ENCODE data around the gene RPS16. TPM values are rescaled to one million over a fixed set of nuclear protein-coding genes. Genes with fewer than 3 reads are reported as not detected.
"Not testable (repeated sequence)": the region's sequence is repeated elsewhere in the genome, so short reads cannot be mapped to it uniquely, and the experiment has no call there.

The RPS16 gene
- total RNA-seq, result 668 TPM

DNA sequence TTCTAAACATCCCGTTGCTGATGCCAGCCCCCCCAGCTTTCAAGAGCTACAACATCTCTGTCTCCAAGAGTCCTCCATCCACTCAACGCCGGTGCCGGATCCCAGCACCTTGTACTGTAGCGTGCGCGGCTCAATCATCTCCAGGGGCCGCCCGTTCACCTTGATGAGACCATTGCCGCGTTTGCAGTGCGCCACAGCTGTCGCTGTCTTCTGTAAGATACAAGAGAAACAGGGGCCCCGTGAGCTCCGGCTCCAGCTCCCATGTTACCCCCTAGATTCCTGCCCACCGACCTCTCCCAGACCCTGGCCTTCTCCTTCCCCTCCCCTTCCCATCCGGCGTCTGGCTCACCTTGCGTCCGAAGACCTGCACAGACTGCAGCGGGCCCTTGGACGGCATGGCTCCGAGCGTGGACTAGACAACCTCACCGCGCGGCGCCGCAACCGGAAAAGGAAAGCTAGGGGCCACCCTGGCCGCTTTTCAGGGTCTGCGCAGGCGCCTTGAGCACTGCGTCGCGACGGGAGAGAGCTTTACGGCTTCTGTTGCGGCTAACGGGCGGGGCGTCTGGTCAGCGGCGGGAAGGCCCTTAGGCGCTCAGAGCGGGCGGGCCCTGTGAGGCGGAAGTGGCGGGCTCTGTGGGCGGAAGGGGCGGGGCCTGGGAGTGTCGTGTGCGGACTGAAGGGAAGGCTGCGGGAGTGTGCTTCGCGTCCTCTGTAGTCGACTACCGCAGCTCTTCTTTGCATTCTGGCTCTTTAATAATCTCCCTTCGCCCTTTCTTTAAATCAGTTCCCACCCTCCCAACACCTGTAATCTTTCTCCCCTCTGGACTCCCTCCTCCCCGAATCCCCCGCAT is at the start of gene RPS16:
RPS16 (minus strand) TSS at position 451 of the 851 bp plus-strand sequence; CDS start at position 397, 54 bp downstream.
- ATAC-seq, result peak; percentile 98
- DNase-seq (ENCODE audit: low spot score), result peak; percentile 99

DNA sequence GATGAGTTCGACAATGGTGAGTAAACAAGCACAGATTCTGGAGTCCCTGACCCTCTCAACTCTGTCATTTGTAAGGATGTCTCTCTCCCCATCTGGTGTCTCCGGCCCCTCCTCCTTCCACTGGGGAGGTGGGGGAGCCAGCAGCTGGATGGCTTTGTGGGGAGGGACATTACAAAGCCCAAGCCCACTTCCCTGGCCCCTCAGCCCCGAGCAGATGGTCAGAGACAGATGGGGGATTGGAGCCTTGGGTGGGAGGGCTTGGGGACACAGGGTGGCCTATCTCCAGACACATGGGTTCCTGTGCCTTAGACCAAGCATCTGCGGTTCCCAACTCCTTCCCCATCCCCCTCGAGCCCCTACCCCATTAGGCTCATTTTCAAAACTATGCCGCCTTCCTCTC is 47.4 kb upstream of the RPS16 start:
- ATAC-seq (no peak), DNase-seq (ENCODE audit: low spot score) (no peak)

DNA sequence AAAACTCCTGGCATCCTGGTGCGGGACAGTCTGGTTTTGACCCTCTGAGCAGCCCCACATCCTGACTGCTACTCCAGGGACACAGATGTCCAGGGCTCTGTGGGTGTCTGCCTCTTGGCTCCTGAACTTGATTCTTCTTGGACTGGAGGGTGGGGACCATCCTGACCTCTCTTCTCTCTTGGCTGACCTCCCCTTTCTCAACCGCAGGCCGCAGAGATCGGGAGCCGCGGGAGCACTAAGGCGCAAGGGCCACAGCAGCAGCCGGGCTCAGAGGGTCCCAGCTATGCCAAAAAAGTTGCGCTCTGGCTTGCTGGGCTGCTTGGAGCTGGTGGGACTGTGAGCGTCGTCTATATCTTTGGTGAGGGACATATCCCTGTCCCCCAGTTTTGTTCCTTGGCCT is 45.9 kb upstream of the RPS16 start:
- no peak for DNase-seq (ENCODE audit: low spot score)
- no peak for ATAC-seq

DNA sequence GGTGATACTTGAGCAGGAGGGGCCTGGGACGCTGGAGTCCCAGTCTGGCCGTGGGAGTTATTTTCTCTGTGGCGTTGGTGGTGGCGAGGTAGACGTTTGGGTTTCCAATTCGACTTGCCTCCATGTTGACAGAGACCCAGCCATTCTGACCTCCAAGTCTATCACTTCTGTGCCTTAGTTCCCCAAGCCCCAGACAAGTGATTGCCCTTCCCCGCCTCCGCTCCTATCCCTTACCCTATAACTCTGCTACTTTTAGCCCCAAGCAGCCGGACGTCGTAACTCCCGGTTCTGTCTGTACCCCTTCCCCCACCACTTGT is 45.4 kb upstream of the RPS16 start:
- DNase-seq (ENCODE audit: low spot score) (no peak), ATAC-seq (no peak)

- ATAC-seq, result peak; percentile 99
Measured at GRCh38 chr19:39480337-39481228, 44.8 kb upstream of the RPS16 start, which contains the start of gene TIMM50. TIMM50 (plus strand) TSS chr19:39480838; CDS start chr19:39480854, 16 bp downstream.

GRCh38 chr19:39479916-39480315 is 44.2 kb upstream of the RPS16 start:
- no peak for ATAC-seq
- no peak for DNase-seq (ENCODE audit: low spot score)

More at GRCh38 chr19:39480337-39481228, 44.8 kb upstream of the RPS16 start, which contains the start of gene TIMM50:
- peak; percentile 97 for DNase-seq (ENCODE audit: low spot score)

DNA sequence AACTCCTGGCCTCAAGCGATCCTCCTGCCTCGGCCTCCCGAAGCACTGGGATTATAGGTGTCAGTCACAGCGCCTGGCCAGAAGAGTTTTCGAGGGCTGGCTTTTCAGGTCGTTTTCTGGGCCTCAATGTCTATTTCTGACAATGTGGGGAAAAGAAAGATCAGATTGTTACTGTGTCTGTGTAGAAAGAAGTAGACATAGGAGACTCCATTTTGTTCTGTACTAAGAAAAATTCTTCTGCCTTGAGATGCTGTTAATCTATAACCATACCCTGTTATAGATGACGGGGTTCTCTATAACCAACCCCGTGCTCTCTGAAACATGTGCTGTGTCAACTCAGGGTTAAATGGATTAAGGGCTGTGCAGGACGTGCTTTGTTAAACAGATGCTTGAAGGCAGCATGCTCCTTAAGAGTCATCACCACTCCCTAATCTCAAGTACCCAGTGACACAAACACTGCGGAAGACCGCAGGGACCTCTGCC is 43.6 kb upstream of the RPS16 start:
- DNase-seq (ENCODE audit: low spot score); ATAC-seq: not testable (repeated sequence)

DNA sequence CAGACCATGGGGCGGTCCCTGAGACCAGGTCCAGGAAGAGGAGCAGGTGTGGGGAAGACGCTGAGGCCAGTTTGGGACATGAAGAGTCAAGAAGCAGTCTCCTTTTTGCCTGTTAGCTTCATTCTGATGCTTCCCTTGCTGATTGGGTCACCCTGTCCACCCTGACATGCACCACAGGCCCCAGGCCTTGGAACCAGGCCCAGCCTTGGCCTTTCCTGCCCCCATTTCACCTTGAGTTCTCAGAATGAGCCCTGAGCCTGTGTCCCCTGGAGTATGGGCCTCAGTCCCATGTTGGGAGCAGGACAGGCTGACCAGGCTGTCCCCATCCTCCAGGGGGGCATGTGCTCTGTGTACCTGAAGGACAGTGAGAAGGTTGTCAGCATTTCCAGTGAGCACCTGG is 40.0 kb upstream of the RPS16 start:
- no peak for ATAC-seq
- DNase-seq (ENCODE audit: low spot score), result no peak

DNA sequence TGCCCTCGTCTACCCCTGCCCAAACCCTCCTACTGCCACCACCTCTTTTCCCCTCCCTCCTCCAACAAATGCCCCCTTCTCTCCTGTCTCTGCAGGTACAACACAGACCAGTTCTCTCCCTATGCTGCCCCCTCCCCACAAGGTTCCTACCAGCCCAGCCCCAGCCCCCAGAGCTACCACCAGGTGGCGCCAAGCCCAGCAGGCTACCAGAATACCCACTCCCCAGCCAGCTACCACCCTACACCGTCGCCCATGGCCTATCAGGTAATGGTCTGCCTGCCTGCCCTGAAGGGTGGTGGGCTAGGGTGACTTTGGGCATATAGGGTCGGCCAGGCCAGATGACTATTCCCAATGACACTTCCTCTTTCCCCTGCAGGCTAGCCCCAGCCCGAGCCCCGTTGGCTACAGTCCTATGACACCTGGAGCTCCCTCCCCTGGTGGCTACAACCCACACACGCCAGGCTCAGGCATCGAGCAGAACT is 38.4 kb upstream of the RPS16 start:
- DNase-seq (ENCODE audit: low spot score), result no peak
- ATAC-seq, result peak; percentile 73

DNA sequence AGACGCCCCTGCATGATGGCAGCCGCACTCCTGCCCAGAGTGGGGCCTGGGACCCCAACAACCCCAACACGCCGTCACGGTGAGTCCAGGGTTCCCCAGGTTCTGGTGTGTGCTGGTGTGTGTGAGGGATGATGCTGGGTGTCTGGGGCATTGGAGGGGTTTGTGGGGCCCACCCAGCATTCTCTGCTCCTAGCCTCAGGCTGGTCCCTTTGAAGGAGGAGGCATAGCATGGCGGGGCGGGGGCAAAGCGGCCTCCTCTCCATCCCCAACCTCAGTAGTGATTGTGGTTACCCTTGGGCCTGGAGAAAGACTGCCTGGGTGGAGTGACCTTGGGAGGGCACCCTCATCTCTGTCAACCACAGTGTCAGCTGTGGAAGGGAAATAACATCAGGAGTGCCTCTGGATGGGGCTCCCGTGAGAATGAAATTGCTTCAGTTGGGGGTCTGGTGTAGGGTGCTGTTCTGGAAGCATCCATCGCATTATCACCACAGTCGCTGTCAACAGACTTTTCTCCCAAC is 37.8 kb upstream of the RPS16 start:
- DNase-seq (ENCODE audit: low spot score) (no peak), ATAC-seq (peak; percentile 7)

GRCh38 chr19:39472746-39473442 is 37.1 kb upstream of the RPS16 start:
- DNase-seq (ENCODE audit: low spot score) (no peak), ATAC-seq (peak; percentile 10)

- no peak for DNase-seq (ENCODE audit: low spot score)
- ATAC-seq, result no peak
Measured at GRCh38 chr19:39471756-39472536, 36.2 kb upstream of the RPS16 start.

- DNase-seq (ENCODE audit: low spot score) (no peak), ATAC-seq (no peak)
Measured at GRCh38 chr19:39470724-39471339, 35.1 kb upstream of the RPS16 start.

GRCh38 chr19:39469567-39469966 is 33.8 kb upstream of the RPS16 start:
- ATAC-seq, result no peak
- no peak for DNase-seq (ENCODE audit: low spot score)

- DNase-seq (ENCODE audit: low spot score) (no peak), ATAC-seq (no peak)
Measured at GRCh38 chr19:39469036-39469435, 33.3 kb upstream of the RPS16 start.

DNA sequence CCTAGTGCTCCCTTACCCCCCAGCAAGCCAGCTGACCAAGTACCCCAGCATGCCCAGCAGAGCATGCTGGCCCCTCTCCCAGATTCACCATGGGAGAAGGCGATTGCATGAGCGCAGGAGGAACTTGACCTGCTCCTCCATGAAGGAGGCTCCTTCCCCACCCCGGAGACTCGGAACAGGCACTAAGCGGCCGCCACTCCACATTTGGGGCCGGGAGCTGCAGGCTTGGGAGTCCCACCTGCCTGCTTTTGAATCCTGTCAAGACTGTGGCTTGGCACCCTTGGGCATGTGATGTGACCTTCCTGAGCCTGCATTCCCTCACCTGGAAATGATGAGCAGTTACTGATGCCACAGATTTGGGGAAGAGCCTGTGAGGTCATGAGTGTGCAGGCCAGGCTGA is 32.2 kb upstream of the RPS16 start:
- DNase-seq (ENCODE audit: low spot score) (no peak), ATAC-seq (no peak)

- ATAC-seq (no peak), DNase-seq (ENCODE audit: low spot score) (no peak)
Measured at GRCh38 chr19:39465956-39466747, 30.4 kb upstream of the RPS16 start.

DNA sequence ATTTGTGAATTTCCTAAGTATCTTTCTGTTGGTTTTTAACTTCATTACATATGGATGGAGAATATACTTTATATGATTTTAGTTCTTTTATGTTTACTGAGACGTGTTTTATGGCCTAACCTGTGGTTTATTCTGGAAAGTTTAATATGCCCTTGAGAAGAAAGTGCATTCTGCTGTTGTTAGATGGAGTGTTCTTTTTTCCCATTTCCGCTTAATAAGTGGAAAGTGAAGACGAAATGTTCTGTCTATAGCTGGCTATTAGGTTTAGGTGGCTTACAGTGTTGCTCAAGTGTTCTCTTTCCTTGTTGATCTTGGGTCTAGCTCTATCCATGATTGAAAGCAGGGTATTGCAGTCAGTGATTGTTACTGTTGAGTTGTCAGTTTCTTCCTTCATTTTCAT is 27.7 kb upstream of the RPS16 start:
- DNase-seq (ENCODE audit: low spot score), result no peak
- no peak for ATAC-seq

GRCh38 chr19:39451257-39451656 is 15.5 kb upstream of the RPS16 start:
- ATAC-seq, result peak; percentile 78
- DNase-seq (ENCODE audit: low spot score), result not testable (repeated sequence)
